K562 (cell line): ENCODE data around the gene GAB2. TPM values are rescaled to one million over a fixed set of nuclear protein-coding genes. Genes with fewer than 3 reads are reported as not detected.

Experiments
- C11orf30 ChIP-seq: fragments of 450-650 bp; IDR thresholded peaks from 2 replicates; pipeline ENCODE4 v1.6.1; 2016; ENCODE audit warnings: low read depth, mild to moderate bottlenecking
- ELF4 ChIP-seq: fragments of 450-650 bp; formaldehyde crosslinking; IDR thresholded peaks from 2 replicates; pipeline ENCODE4 v1.4.0; 2022; ENCODE audit warnings: missing genetic modification characterization
- LEF1 ChIP-seq: fragments of 450-650 bp; IDR thresholded peaks from 2 replicates; pipeline ENCODE4 v1.6.1; 2016; ENCODE audit warnings: mild to moderate bottlenecking
- NFATC3 ChIP-seq: fragments of 450-650 bp; IDR thresholded peaks from 2 replicates; pipeline ENCODE4 v1.6.1; 2017; ENCODE audit warnings: mild to moderate bottlenecking
- NR1H2 ChIP-seq: sonication (generic); formaldehyde crosslinking; IDR thresholded peaks from 2 replicates; pipeline ENCODE4 v1.4.0; 2020; ENCODE audit warnings: mild to moderate bottlenecking, missing genetic modification reagents
- PHF21A ChIP-seq: fragments of 450-650 bp; IDR thresholded peaks from 2 replicates; pipeline ENCODE4 v1.6.1; 2017; ENCODE audit warnings: low read depth, borderline replicate concordance
- PTBP1 ChIP-seq: fragments of 200-400 bp; formaldehyde crosslinking; IDR thresholded peaks from 2 replicates; pipeline ENCODE4 v1.6.1; 2017; ENCODE audit warnings: low read depth, low read length
- RCOR1 ChIP-seq, 2 experiments: IDR thresholded peaks; 2 replicates each; pipeline ENCODE4 v1.6.1; 2012; ENCODE audit warnings: low read depth in 2 of 2, low read length in 2 of 2, borderline replicate concordance in 1 of 2, improper control_type of control experiment in 1 of 2
- SAP30 ChIP-seq: fragments of 200-600 bp; sonication (generic); IDR thresholded peaks from 2 replicates; pipeline ENCODE4 v1.6.1; 2012; ENCODE audit warnings: borderline replicate concordance, low read depth, mild to moderate bottlenecking, moderate library complexity, low read length, control low read depth, inconsistent platforms; ENCODE audit not compliant: insufficient read depth, poor library complexity, severe bottlenecking
- SREBF1 ChIP-seq: fragments of 150-350 bp; IDR thresholded peaks from 2 replicates; pipeline ENCODE4 v1.6.1; 2014; ENCODE audit warnings: antibody characterized with exemption, low read depth, low read length, borderline replicate concordance
- TCFL5 ChIP-seq: fragments of 250-450 bp; sonication (Bioruptor Pico); conservative IDR thresholded peaks from 2 replicates; pipeline ENCODE4 v1.6.1; 2021; ENCODE audit warnings: mild to moderate bottlenecking, moderate library complexity, matching md5 sums
- ZBTB1 ChIP-seq: sonication (generic); formaldehyde crosslinking; IDR thresholded peaks from 2 replicates; pipeline ENCODE4 v1.8.1; 2023; ENCODE audit warnings: missing genetic modification reagents, low read depth, mild to moderate bottlenecking, borderline replicate concordance
- polyA plus RNA-seq, 8 experiments: library from polyadenylated mRNA; depleted of rRNA in 4 of 8; stranded (reverse) in 5 of 8; unstranded in 3 of 8; fragments of >200 nt; fragmentation: Nextera tagmentation in 2 of 8; fragmentation: Illumina TruSeq in 1 of 8; extraction: Ambion mirVana in 2 of 8; extraction: Trizol in 1 of 8; gene quantifications; 2 replicates each; pipeline versions ENCODE4 v1.2.1 to v1.2.3, GENCODE V29; 2011 to 2014; ENCODE audit warnings: inconsistent platforms in 1 of 8, missing spikeins in 1 of 8
- total RNA-seq, 7 experiments: library from RNA; depleted of rRNA in 6 of 7; stranded (reverse); fragments of >200 nt in 6 of 7; fragmentation: Illumina TruSeq in 2 of 7; extraction: Trizol in 2 of 7; gene quantifications; 2 replicates each; pipeline versions ENCODE4 v1.2.1 to v1.2.3, GENCODE V29; 2011 to 2021; ENCODE audit warnings: low replicate concordance in 1 of 7
- TF ChIP-seq, protein P1 (sequence below): fragments of 250-450 bp; sonication (Bioruptor Pico); IDR thresholded peaks from 2 replicates; pipeline ENCODE4 v1.5.0; 2022; ENCODE audit warnings: mild to moderate bottlenecking
- TF ChIP-seq, protein P2 (sequence below): fragments of 450-650 bp; conservative IDR thresholded peaks from 2 replicates; pipeline ENCODE4 v1.6.1; 2016; ENCODE audit warnings: missing genetic modification characterization, low read depth, mild to moderate bottlenecking, missing compliant biosample characterization, moderate library complexity
- TF ChIP-seq, protein P3 (sequence below): fragments of 200-800 bp; sonication (Bioruptor generic); IDR thresholded peaks from 2 replicates; pipeline ENCODE4 v1.6.1; 2017; ENCODE audit warnings: missing genetic modification characterization, missing compliant biosample characterization
- TF ChIP-seq, protein P4 (sequence below): sonication (generic); IDR thresholded peaks from 2 replicates; pipeline ENCODE4 v1.6.1; 2016
- TF ChIP-seq, protein P5 (sequence below): IDR thresholded peaks from 2 replicates; pipeline ENCODE4 v1.6.1; 2012; ENCODE audit warnings: low read depth, low read length, improper control_type of control experiment, borderline replicate concordance
- TF ChIP-seq, protein P6 (sequence below): fragments of 250-450 bp; sonication (Bioruptor Pico); IDR thresholded peaks from 2 replicates; pipeline ENCODE4 v1.8.0; 2021; ENCODE audit warnings: moderate library complexity, mild to moderate bottlenecking, inconsistent platforms
- TF ChIP-seq, protein P7 (sequence below): sonication (generic); formaldehyde crosslinking; IDR thresholded peaks from 2 replicates; pipeline ENCODE4 v1.8.0; 2022; ENCODE audit warnings: mild to moderate bottlenecking, missing genetic modification reagents
- TF ChIP-seq, protein P8 (sequence below): sonication (generic); formaldehyde crosslinking; IDR thresholded peaks from 2 replicates; pipeline ENCODE4 v1.9.0; 2022; ENCODE audit warnings: mild to moderate bottlenecking, missing genetic modification reagents

GAB2 gene
- total and polyA plus RNA-seq, 9 of the 15 experiments (the other 6 are each of a cell fraction or from before 2014, with no cell fraction given), result 2.3 to 35.2 (median 16.1) TPM

DNA sequence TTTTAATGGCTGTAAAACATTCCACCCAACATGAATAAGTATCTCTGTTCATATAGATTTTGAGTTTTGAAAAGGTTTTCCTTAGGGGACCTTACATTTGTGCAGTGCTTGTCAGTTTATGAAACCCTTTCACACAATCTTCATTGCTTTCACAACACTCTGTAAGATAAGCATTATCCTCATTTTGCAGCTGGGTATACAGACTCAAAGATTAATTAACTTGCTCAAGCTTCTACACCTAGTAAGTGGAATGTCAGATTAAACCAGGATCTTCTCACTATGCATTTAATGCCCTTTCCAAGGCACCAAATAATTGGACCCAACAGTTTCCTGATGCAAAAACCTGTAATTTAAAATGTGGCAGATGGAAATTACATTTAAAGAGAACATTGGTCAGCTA is 11.6 kb upstream of the GAB2 start (continued):
- TF ChIP-seq TCFL5 (CRISPR knock-in tag) (no peak), SREBF1 (no peak), RCOR1 (IDR thresholded peaks at IDR 0.05; ENCODE audit: borderline replicate concordance in 1 of 2, low read depth in 2 of 2, low read length in 2 of 2) (peak in 1 of 2 experiments; percentile 97; a peak in 2 of 4 replicates), C11orf30 (no peak), ZBTB1 (CRISPR knock-in tag) (no peak), NFATC3 (no peak), NR1H2 (no peak), PHF21A (no peak), PTBP1 (no peak), SAP30 (no peak), ELF4 (CRISPR knock-in tag) (no peak), LEF1 (peak; percentile 75; the same call in 1 of the 2 replicates)
- TF ChIP-seq, protein P1, sequence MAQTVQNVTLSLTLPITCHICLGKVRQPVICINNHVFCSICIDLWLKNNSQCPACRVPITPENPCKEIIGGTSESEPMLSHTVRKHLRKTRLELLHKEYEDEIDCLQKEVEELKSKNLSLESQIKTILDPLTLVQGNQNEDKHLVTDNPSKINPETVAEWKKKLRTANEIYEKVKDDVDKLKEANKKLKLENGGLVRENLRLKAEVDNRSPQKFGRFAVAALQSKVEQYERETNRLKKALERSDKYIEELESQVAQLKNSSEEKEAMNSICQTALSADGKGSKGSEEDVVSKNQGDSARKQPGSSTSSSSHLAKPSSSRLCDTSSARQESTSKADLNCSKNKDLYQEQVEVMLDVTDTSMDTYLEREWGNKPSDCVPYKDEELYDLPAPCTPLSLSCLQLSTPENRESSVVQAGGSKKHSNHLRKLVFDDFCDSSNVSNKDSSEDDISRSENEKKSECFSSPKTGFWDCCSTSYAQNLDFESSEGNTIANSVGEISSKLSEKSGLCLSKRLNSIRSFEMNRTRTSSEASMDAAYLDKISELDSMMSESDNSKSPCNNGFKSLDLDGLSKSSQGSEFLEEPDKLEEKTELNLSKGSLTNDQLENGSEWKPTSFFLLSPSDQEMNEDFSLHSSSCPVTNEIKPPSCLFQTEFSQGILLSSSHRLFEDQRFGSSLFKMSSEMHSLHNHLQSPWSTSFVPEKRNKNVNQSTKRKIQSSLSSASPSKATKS (CRISPR knock-in tag), result no peak
- TF ChIP-seq, protein P2, sequence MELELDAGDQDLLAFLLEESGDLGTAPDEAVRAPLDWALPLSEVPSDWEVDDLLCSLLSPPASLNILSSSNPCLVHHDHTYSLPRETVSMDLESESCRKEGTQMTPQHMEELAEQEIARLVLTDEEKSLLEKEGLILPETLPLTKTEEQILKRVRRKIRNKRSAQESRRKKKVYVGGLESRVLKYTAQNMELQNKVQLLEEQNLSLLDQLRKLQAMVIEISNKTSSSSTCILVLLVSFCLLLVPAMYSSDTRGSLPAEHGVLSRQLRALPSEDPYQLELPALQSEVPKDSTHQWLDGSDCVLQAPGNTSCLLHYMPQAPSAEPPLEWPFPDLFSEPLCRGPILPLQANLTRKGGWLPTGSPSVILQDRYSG (tag), result no peak
- TF ChIP-seq, protein P3, sequence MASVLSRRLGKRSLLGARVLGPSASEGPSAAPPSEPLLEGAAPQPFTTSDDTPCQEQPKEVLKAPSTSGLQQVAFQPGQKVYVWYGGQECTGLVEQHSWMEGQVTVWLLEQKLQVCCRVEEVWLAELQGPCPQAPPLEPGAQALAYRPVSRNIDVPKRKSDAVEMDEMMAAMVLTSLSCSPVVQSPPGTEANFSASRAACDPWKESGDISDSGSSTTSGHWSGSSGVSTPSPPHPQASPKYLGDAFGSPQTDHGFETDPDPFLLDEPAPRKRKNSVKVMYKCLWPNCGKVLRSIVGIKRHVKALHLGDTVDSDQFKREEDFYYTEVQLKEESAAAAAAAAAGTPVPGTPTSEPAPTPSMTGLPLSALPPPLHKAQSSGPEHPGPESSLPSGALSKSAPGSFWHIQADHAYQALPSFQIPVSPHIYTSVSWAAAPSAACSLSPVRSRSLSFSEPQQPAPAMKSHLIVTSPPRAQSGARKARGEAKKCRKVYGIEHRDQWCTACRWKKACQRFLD, result no peak
- TF ChIP-seq, protein P4, sequence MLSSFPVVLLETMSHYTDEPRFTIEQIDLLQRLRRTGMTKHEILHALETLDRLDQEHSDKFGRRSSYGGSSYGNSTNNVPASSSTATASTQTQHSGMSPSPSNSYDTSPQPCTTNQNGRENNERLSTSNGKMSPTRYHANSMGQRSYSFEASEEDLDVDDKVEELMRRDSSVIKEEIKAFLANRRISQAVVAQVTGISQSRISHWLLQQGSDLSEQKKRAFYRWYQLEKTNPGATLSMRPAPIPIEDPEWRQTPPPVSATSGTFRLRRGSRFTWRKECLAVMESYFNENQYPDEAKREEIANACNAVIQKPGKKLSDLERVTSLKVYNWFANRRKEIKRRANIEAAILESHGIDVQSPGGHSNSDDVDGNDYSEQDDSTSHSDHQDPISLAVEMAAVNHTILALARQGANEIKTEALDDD, result peak; percentile 73
- TF ChIP-seq, protein P5, sequence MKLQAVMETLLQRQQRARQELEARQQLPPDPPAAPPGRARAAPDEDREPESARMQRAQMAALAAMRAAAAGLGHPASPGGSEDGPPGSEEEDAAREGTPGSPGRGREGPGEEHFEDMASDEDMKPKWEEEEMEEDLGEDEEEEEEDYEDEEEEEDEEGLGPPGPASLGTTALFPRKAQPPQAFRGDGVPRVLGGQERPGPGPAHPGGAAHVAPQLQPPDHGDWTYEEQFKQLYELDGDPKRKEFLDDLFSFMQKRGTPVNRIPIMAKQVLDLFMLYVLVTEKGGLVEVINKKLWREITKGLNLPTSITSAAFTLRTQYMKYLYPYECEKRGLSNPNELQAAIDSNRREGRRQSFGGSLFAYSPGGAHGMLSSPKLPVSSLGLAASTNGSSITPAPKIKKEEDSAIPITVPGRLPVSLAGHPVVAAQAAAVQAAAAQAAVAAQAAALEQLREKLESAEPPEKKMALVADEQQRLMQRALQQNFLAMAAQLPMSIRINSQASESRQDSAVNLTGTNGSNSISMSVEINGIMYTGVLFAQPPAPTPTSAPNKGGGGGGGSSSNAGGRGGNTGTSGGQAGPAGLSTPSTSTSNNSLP, result peak; percentile 77; the same call in 1 of the 2 replicates
- TF ChIP-seq, protein P6, sequence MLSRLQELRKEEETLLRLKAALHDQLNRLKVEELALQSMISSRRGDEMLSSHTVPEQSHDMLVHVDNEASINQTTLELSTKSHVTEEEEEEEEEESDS (CRISPR knock-in tag), result no peak
- TF ChIP-seq, protein P7, sequence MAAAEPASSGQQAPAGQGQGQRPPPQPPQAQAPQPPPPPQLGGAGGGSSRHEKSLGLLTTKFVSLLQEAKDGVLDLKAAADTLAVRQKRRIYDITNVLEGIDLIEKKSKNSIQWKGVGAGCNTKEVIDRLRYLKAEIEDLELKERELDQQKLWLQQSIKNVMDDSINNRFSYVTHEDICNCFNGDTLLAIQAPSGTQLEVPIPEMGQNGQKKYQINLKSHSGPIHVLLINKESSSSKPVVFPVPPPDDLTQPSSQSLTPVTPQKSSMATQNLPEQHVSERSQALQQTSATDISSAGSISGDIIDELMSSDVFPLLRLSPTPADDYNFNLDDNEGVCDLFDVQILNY (CRISPR knock-in tag), result no peak
- TF ChIP-seq, protein P8, sequence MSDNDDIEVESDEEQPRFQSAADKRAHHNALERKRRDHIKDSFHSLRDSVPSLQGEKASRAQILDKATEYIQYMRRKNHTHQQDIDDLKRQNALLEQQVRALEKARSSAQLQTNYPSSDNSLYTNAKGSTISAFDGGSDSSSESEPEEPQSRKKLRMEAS (CRISPR knock-in tag), result no peak
